ENCODE measurements around the gene GFER.

Gene GFER

DNA sequence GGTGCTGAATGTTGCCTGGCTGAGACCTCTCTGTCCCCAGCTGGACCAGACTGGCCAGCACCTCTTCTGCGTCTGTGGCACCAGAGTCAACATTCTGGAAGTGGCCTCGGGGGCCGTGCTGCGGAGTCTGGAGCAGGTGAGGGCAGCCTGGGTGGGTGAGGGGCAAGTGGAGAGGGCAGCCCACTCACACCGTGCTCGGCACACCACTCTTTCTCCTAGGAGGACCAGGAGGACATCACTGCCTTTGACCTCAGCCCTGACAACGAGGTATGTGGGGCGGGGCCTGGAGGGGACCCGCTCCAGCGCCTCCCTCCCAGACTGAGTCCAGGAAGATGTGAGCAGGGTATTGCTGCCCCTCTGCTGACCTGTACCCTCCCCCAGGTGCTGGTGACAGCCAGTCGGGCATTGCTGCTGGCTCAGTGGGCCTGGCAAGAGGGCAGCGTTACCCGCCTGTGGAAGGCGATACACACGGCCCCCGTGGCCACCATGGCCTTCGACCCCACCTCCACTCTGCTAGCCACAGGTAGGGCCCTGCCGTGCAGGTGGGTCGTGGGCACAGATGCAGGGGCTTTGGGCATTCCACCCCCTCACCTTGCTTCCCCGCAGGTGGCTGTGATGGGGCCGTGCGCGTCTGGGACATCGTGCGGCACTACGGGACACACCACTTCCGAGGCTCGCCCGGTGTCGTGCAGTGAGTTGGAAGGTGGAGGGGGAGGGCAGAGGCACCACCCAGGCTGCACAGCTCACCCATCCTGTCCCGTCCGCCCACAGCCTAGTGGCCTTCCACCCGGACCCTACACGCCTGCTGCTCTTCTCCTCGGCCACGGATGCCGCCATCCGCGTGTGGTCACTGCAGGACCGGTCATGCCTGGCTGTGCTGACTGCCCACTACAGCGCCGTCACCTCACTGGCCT lies 9.6 kb upstream of the GFER start:
- no peak for DNase-seq (ENCODE audit: low spot score)

DNA sequence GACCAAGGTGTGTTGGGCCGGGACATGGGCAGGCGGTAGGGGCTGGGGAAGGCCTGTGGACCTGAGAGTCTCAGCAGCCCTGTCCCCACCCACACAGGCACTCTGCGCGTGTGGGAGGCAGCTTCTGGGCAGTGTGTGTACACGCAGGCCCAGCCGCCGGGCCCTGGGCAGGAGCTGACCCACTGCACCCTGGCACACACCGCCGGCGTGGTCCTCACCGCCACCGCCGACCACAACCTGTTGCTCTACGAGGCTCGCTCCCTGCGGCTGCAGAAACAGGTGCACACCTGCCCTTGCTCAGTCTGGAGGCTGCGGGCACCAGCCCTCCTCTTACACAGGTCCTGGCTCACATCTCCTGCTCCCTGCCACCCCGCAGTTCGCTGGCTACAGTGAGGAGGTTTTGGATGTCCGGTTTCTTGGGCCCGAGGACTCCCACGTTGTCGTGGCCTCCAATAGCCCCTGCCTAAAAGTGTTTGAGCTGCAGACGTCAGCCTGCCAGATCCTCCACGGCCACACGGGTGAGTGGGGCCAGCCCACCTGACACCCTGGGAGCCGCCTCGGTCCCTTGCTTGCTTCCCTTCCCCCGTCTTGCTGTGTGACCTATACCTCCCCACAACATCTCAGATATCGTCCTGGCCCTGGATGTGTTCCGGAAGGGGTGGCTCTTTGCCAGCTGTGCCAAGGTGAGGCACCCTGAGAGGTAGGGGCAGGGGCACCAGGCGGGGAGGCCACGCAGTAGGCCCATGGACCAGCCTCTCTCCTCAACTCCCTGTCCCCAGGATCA lies 8.4 kb upstream of the GFER start:
- no peak for DNase-seq (ENCODE audit: low spot score)

DNA sequence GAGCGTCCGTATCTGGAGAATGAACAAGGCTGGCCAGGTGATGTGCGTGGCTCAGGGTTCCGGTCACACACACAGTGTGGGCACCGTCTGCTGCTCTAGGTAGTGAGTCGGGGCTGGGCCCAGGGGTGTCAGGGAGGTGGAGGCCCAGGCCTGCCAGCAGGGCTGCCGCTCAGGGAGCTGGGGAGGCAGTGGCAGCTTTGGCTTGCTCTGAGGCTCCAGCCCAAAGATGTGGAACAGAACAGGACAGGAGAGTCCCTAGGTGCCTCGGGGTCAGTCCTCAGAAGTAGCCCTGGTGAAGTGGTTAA lies 7.8 kb upstream of the GFER start:
- DNase-seq (ENCODE audit: low spot score) = no peak

DNA sequence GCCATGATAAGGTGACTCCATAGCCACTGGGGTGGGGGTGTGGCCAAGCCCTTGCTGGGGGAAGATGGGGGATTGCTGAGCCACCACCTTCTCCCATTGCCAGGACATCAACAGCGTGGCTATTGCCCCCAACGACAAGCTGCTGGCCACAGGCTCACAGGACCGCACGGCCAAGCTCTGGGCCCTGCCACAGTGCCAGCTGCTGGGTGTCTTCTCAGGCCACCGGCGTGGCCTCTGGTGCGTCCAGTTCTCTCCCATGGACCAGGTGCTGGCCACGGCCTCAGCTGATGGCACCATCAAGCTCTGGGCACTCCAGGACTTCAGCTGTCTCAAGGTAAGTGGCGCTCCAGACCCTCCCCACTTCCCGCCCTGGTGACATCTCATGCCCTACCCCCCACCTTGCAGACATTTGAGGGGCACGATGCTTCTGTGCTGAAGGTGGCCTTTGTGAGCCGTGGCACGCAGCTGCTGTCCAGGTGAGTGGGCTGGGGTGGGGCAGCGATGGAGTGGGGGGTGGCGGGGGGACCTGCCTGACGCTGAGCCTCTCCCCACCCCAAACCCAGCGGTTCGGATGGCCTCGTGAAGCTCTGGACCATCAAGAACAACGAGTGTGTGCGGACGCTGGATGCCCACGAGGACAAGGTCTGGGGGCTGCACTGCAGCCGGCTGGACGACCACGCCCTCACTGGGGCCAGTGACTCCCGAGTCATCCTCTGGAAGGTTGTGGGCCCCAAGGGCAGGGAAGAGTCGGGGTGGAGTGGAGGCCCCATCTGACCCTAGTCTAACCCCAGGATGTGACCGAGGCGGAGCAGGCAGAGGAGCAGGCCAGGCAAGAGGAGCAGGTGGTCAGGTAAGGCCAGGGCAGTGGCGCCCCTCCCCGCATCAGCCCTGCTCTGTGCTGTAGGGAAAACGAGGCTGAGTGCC lies 6.8 kb upstream of the GFER start:
- DNase-seq (ENCODE audit: low spot score) = no peak

DNA sequence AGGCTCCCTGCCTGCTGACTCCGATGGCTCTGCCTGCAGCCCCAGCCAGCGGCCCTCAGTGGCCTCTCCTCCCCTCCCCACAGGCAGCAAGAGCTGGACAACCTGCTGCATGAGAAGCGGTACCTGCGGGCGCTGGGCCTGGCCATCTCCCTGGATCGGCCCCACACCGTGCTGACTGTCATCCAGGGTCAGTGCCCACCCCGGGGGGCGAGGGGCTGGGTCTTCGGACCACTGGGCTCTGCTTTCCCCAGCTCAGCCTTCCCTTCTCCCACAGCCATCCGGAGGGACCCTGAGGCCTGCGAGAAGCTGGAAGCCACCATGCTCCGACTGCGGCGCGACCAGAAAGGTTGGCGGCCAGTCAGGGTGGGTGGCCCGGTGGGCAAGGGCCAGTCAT lies 6.1 kb upstream of the GFER start:
- DNase-seq (ENCODE audit: low spot score) = no peak

DNA sequence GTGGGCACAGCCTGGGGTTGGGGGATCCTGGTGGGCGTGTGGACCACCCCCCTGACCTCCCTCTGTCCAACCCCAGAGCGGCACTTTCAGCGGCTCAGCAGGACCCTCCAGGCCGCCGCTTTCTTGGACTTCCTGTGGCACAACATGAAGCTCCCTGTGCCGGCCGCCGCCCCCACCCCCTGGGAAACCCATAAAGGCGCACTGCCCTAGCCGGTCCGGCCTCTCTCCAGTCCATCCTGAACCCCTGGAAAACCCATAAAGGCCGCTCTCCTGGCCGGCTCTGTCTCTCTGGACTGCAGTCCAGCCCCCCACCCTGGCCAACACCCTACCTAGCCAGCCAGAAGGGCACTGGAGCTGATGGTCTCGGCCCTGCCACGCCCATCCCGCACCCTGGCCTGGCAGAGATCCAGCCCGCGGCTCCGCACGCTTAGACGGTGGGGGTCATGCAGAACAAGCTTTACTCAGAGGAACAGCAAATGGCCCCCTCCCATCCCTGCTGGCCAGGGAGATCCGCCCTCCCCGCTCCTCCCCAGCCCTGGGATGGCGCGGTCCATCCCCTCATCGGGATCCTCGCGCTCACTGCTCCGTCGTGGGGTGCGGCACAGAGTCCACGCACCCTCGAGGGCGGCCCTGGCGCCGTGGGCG lies 5.4 kb upstream of the GFER start:
- DNase-seq (ENCODE audit: low spot score) = no peak

DNA sequence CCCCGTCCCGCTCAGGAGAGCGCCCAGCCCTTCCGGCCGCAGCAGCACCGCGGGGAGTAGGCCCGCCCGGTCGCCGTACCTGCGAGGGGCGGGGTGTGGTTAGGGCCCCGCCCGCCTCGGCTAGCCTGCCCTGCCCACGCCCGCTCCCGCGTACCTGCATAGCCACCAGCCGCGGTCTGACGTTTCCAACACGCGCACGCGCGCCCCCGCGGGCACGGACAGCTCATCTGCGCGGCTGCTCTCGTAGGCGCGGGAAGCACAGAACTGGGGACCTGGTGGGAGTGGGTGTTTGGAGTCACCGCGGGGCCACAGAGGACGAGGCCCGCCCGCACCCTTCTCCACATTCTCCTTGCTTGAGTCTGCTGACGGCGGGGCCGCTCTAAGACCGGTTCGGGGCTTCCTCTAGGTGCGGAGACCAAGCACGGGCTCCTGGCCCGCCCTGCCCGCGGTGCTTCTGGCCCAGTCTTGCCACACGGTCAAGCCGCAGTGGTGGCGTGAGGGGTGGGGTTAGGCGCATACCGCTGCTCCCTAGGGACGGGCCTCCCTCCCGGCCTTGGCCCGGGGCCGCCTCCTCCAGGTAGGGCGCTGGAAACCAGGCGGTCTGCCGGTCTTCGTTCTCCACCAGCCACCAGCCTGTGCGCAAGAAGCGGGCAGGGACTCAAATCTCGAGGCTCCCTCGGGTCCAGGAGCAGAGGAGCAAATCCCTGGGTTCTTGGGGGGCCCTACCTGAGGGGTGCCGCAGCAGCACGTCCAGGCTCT lies 4.5 kb upstream of the GFER start:
- peak; percentile 64 for DNase-seq (ENCODE audit: low spot score)

DNA sequence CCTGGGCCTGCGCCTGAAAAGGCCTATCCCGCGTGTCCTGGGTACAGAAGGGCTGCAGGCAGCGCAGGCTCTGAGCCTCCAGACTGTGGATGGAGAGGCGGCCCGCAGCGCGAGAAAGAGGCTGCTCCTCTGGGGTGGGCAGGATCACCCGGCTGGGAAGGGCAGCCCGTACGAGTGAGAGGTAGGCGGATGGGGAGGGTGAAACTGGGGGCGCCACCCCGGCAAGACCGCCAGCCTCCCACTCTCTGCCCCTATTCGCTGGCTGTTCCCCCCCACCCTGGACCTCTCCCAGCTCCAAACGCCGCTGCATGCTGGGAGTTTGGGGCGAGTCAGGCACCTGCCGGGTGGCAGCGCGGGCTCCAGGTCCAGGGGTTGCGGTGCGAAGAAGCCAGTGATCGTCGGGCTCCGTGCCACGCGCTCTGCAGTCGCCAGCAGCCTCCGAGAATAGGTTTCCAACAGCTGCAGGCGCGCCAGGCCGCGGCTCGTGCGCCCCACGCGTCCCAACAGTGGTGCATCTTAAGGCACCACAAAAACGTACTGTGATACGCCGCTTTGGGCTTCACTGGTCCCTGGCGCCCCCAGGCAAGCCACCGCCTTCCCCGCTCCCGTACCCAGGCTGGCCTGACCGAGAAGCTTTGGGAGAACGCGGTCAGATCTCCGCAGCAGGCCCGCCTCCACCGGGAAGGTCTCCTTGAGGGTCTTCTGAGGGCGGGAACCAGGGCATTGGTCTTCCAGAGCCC lies 3.8 kb upstream of the GFER start:
- no peak for DNase-seq (ENCODE audit: low spot score)

DNA sequence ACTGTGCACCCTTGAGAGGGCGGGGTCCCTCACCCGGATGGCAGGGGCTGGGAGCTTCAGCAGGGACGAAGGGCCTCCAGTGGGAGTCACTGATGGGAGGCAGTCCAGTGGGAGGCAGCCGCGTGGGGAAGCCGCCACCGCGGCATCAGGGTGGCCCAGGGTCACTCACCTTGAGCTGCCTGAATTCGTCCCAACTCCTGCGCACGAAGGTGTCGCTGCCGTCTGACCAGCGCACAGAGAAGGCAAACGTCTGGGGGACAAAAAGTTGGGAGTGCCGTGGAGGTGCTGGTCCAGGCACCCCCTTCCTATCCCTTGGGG lies 3.3 kb upstream of the GFER start:
- DNase-seq (ENCODE audit: low spot score) = no peak

DNA sequence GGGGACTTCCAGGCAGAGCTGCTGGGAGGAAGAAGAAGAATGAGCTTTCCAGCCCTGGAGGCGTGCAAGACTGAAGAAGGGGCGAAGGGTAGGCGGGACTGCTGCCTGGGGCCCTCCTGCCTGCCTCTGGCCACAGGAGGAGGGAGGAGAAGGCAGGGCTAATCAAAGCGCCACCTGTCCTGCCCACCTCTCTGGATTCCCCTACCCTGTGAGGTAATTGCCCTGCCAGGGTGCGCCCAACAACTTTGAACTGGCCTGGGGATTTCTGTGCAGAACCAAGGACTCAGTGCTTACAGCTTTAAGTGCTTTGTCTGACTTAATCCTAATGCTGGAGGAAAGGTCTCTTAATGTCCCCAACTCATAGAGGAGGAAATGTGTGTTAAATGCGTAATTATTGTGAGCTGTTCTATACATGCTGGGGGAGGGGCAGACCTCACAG lies 2.6 kb upstream of the GFER start, which contains the start of gene NOXO1:
Gene NOXO1 (minus strand): TSS at position 72 of the 439 bp plus-strand sequence. CDS start 290 bp downstream, outside the sequence.
- no peak for DNase-seq (ENCODE audit: low spot score)

DNA sequence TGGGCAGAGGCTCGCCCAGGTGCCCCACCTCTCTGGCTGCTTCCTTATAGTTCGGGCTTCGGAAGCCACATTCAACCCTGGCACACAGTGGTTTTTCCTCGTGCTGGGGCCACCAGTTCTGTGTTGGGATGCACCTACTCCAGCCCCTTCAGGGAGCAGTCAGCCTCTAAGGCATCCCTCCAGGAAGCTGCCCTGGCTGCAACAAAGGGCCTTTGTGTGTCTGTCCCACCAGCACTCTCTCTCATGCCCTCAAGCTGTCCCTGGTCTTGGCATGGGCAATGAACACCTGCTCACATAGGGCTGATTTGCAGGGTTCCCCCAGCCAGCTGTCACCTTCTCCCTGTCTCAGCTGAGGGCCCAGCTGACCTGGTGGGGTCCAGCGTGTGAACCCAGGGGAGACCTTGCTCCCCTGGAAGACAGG lies 2.0 kb upstream of the GFER start:
- no peak for DNase-seq (ENCODE audit: low spot score)

DNA sequence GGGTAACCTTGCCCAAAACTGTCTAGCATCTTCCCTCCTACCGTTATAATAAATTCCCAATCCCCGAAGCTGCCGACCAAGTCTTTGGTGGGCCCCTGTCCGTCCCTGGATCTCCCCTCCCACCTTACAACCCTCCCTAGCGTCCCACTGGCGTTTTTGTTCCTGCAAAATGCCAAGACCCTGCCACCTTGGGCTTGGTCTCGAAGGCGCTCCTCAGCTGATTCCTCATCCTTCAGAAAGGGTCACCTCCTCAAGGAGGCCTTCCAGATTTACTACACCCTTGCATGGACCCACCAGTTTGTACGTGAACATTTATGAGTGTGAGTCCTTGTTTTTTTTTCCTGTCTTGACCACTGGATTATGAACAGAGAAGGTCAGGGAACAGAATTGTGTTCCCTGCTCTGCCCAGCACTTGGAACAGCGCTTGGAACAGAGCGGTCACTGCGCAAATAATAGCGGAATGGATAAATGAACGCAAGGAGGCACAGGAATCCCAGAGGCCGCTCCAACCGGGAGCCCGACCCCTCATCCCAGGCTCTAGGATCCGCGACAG lies 926 bp upstream of the GFER start:
- DNase-seq (ENCODE audit: low spot score) = no peak

DNA sequence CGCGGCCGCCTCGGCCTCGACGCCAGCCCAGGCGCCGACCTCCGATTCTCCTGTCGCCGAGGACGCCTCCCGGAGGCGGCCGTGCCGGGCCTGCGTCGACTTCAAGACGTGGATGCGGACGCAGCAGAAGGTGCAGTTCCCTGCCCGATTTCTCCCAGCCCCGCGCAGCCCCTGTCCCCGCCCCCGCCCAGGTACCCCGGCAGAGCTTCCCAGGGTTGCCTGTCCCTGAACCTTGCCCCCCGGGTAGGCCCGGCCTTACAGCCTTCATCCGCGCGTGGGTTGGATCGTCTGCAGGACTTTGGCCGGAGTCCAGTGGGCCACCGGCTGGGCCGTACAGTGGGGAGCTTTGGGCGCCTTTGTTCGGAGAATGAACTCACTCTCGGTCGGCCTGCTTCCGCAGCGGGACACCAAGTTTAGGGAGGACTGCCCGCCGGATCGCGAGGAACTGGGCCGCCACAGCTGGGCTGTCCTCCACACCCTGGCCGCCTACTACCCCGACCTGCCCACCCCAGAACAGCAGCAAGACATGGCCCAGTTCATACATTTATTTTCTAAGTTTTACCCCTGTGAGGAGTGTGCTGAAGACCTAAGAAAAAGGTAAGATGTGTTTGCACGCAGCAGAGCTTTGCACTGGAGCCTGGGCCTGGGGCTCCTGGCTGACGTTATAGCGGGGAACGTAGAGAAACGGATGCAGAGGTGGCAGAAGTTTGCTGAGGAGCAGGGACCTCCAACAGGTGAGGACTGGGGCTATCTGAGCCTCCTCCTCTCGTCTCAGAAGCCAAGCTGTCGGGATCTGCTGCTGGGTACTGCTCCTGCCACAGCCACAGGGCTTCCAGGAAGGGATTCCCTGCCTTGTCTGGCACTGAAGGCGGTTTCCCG lies 593 bp downstream of the GFER start:
- DNase-seq (ENCODE audit: low spot score) = peak; percentile 72

DNA sequence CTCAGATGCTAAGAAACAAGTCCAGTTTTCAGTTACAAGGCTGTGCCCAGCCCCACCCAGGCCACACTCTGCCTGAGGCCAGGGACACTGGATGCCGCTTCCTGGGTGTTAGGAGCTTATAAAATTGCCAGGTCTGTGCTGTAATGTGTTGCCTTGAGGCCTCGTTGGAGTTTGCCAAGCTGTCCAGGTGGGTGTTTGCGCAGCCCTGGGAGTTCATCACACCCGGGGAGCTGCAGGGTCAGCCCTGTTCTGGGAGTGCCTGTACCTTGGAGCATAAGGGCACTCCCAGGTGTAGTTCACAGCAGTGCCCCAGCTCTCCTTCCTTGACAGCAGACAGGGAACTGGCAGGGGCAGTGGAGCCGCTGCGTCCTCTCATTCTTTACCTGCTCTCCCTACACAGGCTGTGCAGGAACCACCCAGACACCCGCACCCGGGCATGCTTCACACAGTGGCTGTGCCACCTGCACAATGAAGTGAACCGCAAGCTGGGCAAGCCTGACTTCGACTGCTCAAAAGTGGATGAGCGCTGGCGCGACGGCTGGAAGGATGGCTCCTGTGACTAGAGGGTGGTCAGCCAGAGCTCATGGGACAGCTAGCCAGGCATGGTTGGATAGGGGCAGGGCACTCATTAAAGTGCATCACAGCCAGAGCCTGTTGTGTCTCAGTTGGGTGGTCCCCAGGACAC lies 1.6 kb downstream of the GFER start:
- no peak for DNase-seq (ENCODE audit: low spot score)

DNA sequence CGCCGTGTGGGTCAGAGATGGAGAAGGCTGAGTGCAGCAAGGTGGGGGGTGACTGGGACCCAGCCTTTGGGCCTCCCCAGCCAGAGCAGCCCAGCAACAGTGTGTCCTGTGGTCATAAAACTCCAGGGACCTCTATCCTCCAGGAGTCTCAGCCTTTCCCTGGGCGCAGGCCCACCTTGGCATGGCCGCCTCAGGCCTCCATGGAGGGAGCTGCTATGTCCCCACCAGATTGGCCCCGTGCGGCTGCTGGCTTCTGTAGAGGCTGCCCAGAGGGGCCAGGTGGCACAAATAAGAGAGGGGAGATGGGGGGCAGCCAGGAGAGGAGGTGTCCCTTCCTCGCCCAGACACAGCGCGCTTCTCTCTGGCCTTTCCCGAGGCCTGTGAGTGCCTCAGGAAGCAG lies 3.2 kb downstream of the GFER start:
- no peak for DNase-seq (ENCODE audit: low spot score)

DNA sequence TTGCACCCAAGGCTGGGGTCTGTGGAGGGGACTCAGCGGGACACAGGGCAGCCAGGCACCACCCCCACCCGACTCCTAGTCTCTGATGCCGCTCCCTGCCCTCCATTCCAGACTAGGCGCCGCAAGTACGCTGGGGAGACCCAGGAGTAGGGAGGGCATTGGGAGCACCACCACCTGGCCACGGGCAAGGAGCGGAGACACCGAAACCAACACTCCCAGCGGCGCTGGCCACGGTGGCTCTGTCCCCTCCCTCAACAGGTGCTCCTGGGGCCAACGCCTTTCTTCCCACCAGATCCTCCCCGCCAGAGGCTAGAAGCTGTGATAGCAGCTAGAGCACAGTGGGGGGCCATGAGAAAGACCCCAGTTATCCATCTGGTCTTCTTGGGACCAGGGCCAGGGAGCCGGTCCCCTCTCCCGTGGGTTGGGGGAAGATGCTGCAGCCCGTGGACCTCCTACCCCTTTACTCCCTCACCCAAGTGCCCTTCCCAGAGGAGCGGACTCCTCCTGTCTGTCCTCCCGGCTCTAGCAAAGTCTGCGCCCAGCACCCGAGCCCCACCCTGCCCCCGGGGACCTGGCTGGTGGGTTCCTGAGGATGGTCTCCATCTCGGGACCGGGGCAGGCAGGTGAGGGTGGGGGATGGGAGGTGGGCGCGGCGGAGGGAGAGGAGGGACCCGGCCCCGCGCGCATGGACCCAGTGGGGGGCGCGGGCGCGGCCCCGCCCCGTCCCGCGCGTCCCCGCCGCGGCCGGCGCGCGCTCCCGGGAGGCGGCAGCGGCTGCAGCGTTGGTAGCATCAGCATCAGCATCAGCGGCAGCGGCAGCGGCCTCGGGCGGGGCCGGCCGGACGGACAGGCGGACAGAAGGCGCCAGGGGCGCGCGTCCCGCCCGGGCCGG lies 5.5 kb downstream of the GFER start, which contains the start of gene SYNGR3:
Gene SYNGR3 (plus strand): TSS at position 762 of the 892 bp plus-strand sequence. CDS start 133 bp downstream, outside the sequence.
- DNase-seq (ENCODE audit: low spot score) = no peak

DNA sequence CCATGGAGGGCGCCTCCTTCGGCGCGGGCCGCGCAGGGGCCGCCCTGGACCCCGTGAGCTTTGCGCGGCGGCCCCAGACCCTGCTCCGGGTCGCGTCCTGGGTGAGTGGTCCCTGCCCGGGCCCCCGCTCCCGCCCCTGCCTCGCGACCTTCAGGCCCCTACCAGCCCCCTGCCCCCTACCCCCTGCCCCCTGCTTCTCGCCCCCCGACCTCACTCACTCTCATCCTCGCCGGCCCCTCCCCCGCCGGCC lies 6.0 kb downstream of the GFER start:
- DNase-seq (ENCODE audit: low spot score) = no peak

Measured in ecto neural progenitor cell (in vitro differentiated cells).